ENCODE measurements around the gene C1orf21.
A peak's percentile ranks its signal among the peaks of the same experiment; 100 is the strongest.

C1orf21 gene

DNA sequence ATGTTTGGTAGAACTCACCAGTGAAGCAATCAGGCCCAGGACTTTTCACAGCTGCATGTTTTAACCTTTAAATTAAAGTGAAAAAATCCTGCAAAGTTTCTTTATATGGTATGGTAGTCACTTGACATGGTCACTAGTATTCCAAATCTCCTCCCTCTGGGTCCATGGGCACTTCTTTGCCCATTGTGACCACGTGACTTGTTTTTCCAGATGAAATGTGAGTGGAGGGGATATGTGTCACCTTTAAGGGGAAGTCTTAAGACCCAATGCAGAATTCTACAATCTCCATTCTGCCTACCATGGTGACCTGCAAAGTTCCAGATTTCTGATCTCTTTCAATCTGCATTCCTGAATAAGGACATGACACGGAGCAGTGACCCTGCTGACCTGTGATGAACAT is 152.8 kb downstream of the C1orf21 start:
- H3K27ac ChIP-seq: no peak overlapping the region

GRCh38 chr1:184541537-184542152 is 154.8 kb downstream of the C1orf21 start:
- DNase-seq (ENCODE audit: low read depth, low spot score): no peak
- H3K27ac ChIP-seq: peak overlapping the region; percentile 29

More for the DNA sequence above, 152.8 kb downstream of the C1orf21 start:
- DNase-seq (ENCODE audit: low read depth, low spot score): no peak

GRCh38 chr1:184542291-184542690 is 155.5 kb downstream of the C1orf21 start:
- H3K27ac ChIP-seq: peak overlapping the region; percentile 29
- no peak for DNase-seq (ENCODE audit: low read depth, low spot score)

DNA sequence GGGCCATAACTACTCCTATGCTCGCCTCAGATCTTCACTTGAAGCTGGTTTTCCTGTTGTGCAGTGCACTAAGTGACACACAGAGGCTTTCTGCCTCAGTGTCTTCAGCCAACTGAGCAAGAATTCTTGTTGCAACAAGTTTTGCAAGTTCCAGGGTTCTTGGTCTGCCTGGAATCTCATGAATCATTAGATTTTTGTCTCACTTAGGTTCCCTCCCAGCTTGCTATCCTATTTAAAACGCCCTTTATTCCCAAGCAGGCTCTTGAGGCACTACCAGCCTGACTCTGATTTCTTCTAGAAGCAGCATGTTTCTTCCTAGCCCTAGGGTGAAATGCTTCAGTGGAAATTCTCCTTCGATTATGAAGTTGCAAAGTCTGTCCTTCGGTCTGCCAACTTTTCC is 158.8 kb downstream of the C1orf21 start:
- peak overlapping the region; percentile 81 for H3K27ac ChIP-seq
- DNase-seq (ENCODE audit: low read depth, low spot score): peak; percentile 91

- DNase-seq (ENCODE audit: low read depth, low spot score): no peak
- H3K27ac ChIP-seq: no peak overlapping the region
Observed at GRCh38 chr1:184552446-184552845, 165.6 kb downstream of the C1orf21 start.

DNA sequence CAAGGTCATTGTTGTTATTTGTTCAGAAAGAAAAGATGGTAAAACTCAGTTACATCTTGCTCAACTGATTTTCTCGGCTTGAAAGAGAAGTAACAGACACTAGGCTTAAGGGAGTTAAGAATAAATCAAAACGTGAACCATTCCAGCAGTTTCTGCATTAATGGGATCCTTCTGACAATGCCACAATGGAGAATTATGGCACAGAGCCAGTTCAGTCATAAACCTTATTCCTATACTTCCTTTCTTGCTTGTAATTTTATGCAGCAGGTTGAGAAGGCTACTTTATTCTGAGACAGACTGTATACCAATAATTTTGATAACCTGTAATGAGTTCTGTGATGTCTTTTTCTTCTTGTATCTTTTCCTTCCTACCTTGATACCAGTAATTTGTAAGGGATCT is 167.0 kb downstream of the C1orf21 start:
- DNase-seq (ENCODE audit: low read depth, low spot score): no peak
- H3K27ac ChIP-seq: no peak overlapping the region

DNA sequence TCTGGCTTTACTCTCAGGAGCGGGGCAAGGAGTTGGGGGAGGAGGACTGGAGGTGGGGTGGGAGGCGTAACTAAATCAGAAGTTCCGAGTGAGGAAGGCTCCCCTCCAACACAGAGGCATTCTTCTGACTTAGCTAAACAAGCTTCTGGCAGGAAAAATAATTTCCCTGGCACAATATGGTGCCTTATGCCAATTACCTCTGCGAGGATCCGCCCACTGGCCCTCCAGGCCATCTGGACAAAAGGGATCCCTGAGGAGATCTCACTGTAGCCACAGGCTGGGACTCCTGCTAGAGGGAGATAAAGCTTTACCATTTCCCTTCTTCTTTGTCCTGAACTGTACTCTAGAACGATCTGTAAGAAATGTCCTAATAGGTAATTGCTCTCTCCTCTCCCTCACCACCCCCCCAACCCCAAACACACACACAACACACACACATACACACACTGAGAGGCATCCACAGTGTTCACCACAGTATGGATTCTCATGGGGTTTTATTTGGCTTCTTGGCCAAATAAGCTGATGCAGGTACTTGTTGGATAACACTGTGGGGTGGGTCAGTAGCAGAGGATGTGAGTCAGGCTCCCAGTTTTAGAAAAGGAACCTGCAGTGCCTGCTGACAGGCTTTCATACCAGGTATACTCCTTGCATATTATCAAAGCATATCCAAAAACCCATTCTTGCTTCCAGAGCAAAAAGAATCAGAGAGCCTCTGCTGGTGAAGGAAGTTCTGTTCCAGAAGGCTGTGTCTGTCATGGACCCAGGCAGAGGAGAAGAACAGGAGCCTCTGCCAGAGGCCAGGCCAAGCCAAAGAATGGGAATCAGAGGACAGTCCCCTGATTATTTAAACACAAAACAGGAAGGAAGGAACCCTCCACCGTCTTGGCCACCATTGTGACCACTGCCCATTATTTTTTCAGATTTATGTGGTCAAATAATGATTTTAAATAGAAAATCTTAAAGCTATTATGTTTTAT is 169.1 kb downstream of the C1orf21 start:
- peak; percentile 43 for DNase-seq (ENCODE audit: low read depth, low spot score)
- peak overlapping the region; percentile 89 for H3K27ac ChIP-seq

GRCh38 chr1:184556665-184557064 is 169.8 kb downstream of the C1orf21 start:
- no peak for DNase-seq (ENCODE audit: low read depth, low spot score)
- H3K27ac ChIP-seq: peak overlapping the region; percentile 89

GRCh38 chr1:184557423-184558347 is 170.9 kb downstream of the C1orf21 start:
- no peak for DNase-seq (ENCODE audit: low read depth, low spot score)

DNA sequence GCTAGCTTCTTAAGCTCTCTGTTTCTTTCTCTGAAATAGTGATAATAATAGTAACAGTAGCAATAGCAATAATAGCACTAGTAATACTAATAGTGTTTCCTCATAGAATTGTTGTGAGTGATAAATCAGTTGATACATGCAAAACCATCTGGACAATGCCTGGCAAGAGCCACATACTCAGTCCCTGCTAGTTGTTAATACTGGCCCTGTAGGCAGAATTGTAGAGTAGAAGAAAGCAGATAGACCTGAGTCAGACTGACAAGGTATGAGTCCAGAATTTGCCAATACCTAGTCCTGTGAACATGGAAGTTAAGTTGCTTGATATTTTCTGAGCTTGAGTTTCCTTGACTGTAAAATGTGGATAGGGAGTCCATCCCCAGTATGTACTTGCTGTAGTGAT is 171.9 kb downstream of the C1orf21 start:
- DNase-seq (ENCODE audit: low read depth, low spot score): peak; percentile 41
- H3K27ac ChIP-seq: peak overlapping the region; percentile 61

More at GRCh38 chr1:184557423-184558347, 170.9 kb downstream of the C1orf21 start:
- peak overlapping the region; percentile 61 for H3K27ac ChIP-seq

- peak overlapping the region; percentile 61 for H3K27ac ChIP-seq
- no peak for DNase-seq (ENCODE audit: low read depth, low spot score)
Observed at GRCh38 chr1:184559117-184559713, 172.4 kb downstream of the C1orf21 start.

DNA sequence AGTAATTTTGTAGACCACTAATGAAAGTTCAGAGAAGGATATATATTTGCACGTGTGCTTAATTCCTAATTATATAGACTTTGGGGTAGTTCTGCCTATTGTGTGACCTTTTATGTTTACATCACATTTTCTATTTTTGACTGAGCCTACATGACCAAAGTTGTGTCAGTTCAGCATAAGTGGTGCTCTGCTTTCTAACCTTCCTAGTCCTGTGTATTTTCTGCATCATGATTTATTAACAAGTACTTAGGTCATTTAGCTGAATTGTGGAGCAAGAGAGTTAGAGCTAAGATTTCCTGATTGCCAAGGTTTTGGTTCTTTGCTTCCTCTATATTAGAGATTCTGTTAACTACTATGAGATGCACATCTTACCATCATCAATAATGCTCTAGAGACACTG is 176.0 kb downstream of the C1orf21 start:
- DNase-seq (ENCODE audit: low read depth, low spot score): no peak
- no peak overlapping the region for H3K27ac ChIP-seq

DNA sequence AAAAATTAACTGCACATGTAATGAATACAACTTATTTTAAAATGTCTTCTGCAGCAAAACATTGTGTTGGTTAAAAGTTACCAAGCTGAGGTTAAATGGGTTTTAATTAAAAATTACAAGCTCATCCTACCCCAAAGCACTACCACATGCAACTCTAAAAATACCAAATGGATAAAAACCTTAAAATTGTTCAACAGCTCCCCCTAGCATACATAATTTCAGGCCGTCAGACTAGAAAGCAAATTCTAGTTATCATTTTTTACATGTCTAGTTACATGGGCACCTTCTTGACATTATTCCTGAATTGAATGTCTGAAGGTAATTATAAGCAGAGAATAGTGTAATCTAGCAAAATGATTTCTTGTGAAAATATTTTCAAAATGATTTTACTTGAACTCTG is 176.5 kb downstream of the C1orf21 start:
- H3K27ac ChIP-seq: no peak overlapping the region
- DNase-seq (ENCODE audit: low read depth, low spot score): no peak

- no peak for DNase-seq (ENCODE audit: low read depth, low spot score)
- no peak overlapping the region for H3K27ac ChIP-seq
Observed at GRCh38 chr1:184567009-184567408, 180.2 kb downstream of the C1orf21 start.

GRCh38 chr1:184567637-184568036 is 180.8 kb downstream of the C1orf21 start:
- no peak overlapping the region for H3K27ac ChIP-seq
- no peak for DNase-seq (ENCODE audit: low read depth, low spot score)

- H3K27ac ChIP-seq: no peak overlapping the region
- DNase-seq (ENCODE audit: low read depth, low spot score): no peak
Observed at GRCh38 chr1:184568148-184568547, 181.3 kb downstream of the C1orf21 start.

- no peak for DNase-seq (ENCODE audit: low read depth, low spot score)
Observed at GRCh38 chr1:184569106-184569505, 182.3 kb downstream of the C1orf21 start.

DNA sequence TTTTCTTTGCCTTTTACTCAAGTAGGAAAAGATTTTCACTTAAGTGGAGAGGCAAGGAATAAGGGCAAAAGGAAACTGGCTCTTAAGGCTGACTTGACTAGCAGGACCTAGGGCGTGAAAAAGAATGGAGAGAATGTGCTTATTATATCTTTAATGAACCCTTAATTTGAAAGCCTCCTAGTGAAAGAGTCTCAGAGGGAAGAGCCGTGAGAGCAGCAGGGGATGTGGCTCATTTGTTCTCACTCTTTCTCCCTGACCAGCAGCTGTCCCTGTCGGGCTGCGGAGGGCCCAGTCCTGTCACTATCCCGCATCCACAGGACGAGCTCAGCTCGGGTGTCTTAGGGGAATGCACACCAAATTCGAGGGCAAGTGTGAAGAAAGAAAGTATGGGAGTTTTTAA is 187.8 kb downstream of the C1orf21 start:
- no peak for DNase-seq (ENCODE audit: low read depth, low spot score)
- H3K27ac ChIP-seq: no peak overlapping the region

More at GRCh38 chr1:184569106-184569505, 182.3 kb downstream of the C1orf21 start:
- H3K27ac ChIP-seq: no peak overlapping the region

- DNase-seq (ENCODE audit: low read depth, low spot score): no peak
- no peak overlapping the region for H3K27ac ChIP-seq
Observed at GRCh38 chr1:184576822-184577221, 190.0 kb downstream of the C1orf21 start.

GRCh38 chr1:184577319-184577718 is 190.5 kb downstream of the C1orf21 start:
- DNase-seq (ENCODE audit: low read depth, low spot score): no peak
- H3K27ac ChIP-seq: no peak overlapping the region

Measured in epithelial cell of prostate (primary cell).